MM.1S (cell line): ENCODE measurements around the gene TOR4A.

Source experiments
- DNase-seq: peaks from one replicate; pipeline ENCODE4 v3.0.0-alpha.2; 2015
- H2AFZ ChIP-seq: fragments of 300-600 bp; sonication (generic); 2 replicates; pipeline ENCODE4 v1.6.0; 2016; ENCODE audit warnings: antibody characterized with exemption, low read length
- H3F3A ChIP-seq: fragments of 300-600 bp; sonication (generic); 2 replicates; pipeline ENCODE4 v1.6.1; 2016; ENCODE audit warnings: mild to moderate bottlenecking, antibody characterized with exemption, low read length, moderate library complexity, mixed read lengths; ENCODE audit not compliant: insufficient read depth
- H3K27ac ChIP-seq: fragments of 300-600 bp; sonication (generic); 2 replicates; pipeline ENCODE4 v1.5.1; 2016; ENCODE audit warnings: mild to moderate bottlenecking, low read length
- H3K27me3 ChIP-seq: fragments of 300-600 bp; sonication (generic); replicated peaks from 2 replicates; pipeline ENCODE4 v1.6.0; 2016; ENCODE audit warnings: low read length; ENCODE audit not compliant: insufficient read depth
- H3K36me3 ChIP-seq: fragments of 300-600 bp; sonication (generic); replicated peaks from 2 replicates; pipeline ENCODE4 v1.6.1; 2016; ENCODE audit warnings: mild to moderate bottlenecking, low read length, mixed read lengths; ENCODE audit not compliant: insufficient read depth
- H3K4me1 ChIP-seq: fragments of 300-600 bp; sonication (generic); 2 replicates; pipeline ENCODE4 v1.6.1; 2016; ENCODE audit warnings: low read length, mixed read lengths
- H3K4me2 ChIP-seq: fragments of 300-600 bp; sonication (generic); 2 replicates; pipeline ENCODE4 v1.6.0; 2016; ENCODE audit warnings: low read depth, low read length
- H3K4me3 ChIP-seq: fragments of 300-600 bp; sonication (generic); 2 replicates; pipeline ENCODE4 v1.5.1; 2016; ENCODE audit warnings: low read length, mixed read lengths
- H3K79me2 ChIP-seq: fragments of 300-600 bp; sonication (generic); 2 replicates; pipeline ENCODE4 v1.6.1; 2016; ENCODE audit warnings: mixed run types, low read length, mixed read lengths
- H3K9ac ChIP-seq: fragments of 300-600 bp; sonication (generic); 2 replicates; pipeline ENCODE4 v1.6.1; 2016; ENCODE audit warnings: low read length, mixed read lengths
- H3K9me2 ChIP-seq: fragments of 300-600 bp; sonication (generic); replicated peaks from 2 replicates; pipeline ENCODE4 v1.6.1; 2016; ENCODE audit warnings: mild to moderate bottlenecking, low read length, mixed read lengths; ENCODE audit not compliant: insufficient read depth
- H3K9me3 ChIP-seq: fragments of 300-600 bp; sonication (generic); replicated peaks from 2 replicates; pipeline ENCODE4 v1.6.1; 2016; ENCODE audit warnings: mild to moderate bottlenecking, low read length, mixed read lengths; ENCODE audit not compliant: insufficient read depth
- H4K20me1 ChIP-seq: fragments of 300-600 bp; sonication (generic); 2 replicates; pipeline ENCODE4 v1.6.1; 2016; ENCODE audit warnings: mild to moderate bottlenecking, low read length, moderate library complexity, mixed read lengths; ENCODE audit not compliant: insufficient read depth
- CTCF ChIP-seq: fragments of 300-600 bp; sonication (generic); IDR thresholded peaks from 2 replicates; pipeline ENCODE4 v1.5.1; 2016; ENCODE audit warnings: antibody characterized with exemption, low read length, mixed read lengths
- EZH2 ChIP-seq: fragments of 300-600 bp; sonication (generic); optimal IDR thresholded peaks from 2 replicates; pipeline ENCODE3; 2017; ENCODE audit warnings: low read depth, mild to moderate bottlenecking, antibody characterized with exemption, low read length, mixed read lengths
- EZH2phosphoT487 ChIP-seq: fragments of 300-600 bp; sonication (generic); IDR thresholded peaks from 2 replicates; pipeline ENCODE4 v1.6.1; 2018; ENCODE audit warnings: antibody characterized with exemption, low read length

The TOR4A gene

DNA sequence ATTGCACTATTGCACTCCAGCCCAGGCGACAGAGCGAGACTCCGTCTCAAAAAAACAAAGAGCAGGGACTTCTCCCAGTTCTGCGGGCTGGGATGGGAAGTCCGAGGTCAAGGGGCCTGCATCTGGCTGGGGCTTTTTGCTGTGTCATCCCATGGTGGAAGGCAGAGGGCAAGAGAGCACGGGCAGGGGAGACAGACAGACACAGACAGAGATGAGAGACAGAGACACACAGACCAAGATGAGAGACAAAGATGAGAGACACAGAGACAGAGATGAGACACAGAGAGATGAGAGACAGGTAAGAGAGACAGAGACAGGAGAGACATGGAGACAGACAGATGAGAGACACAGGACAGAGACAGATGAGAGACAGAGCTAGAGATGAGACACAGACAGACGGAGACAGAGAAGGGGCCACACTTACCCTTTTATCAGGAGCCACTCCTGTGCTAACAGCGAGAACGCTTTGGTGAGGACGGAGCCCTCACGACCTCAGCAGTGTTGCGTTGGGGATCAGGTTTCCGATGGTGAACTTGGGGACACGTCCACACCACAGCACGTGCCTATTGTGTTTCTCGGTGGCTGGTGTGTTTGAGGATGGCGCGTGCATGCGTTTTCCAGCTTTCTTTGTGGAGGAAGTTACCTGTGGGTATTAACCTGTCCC is 8.9 kb upstream of the TOR4A start:
- TF ChIP-seq CTCF = no peak
- no peak for TF ChIP-seq EZH2
- TF ChIP-seq EZH2phosphoT487 = no peak
- Histone ChIP-seq H3K4me1 (peaks cover 20% of the 10 kb centered on the region), H2AFZ (no peak overlapping the region), H3K27ac (peak overlapping the region; percentile 59), H3K9me3 (no peaks in the 10 kb centered on the region), H3K4me3 (no peak overlapping the region), H3K36me3 (no peaks in the 10 kb centered on the region), H3K27me3 (no peaks in the 10 kb centered on the region), H3K9ac (peak overlapping the region; percentile 27; the same call in 1 of the 2 replicates), H3K9me2 (no peaks in the 10 kb centered on the region), H3K4me2 (peak overlapping the region; percentile 45; the same call in 1 of the 2 replicates), H3K79me2 (peaks cover 8% of the 10 kb centered on the region; the same call in 1 of the 2 replicates), H3F3A (peaks cover 8% of the 10 kb centered on the region; the same call in 1 of the 2 replicates), H4K20me1 (no peaks in the 10 kb centered on the region)
- DNase-seq = no peak

- Histone ChIP-seq H3K9ac (peak overlapping the region; percentile 27; the same call in 1 of the 2 replicates), H3K4me2 (peak overlapping the region; percentile 45; the same call in 1 of the 2 replicates), H3K27ac (peak overlapping the region; percentile 59), H3K9me3 (no peaks in the 10 kb centered on the region), H4K20me1 (no peaks in the 10 kb centered on the region), H3K4me3 (no peak overlapping the region), H3K4me1 (peaks cover 20% of the 10 kb centered on the region), H3K36me3 (no peaks in the 10 kb centered on the region), H3F3A (peaks cover 8% of the 10 kb centered on the region; the same call in 1 of the 2 replicates), H3K79me2 (peaks cover 8% of the 10 kb centered on the region; the same call in 1 of the 2 replicates), H3K9me2 (no peaks in the 10 kb centered on the region), H2AFZ (no peak overlapping the region), H3K27me3 (no peaks in the 10 kb centered on the region)
- TF ChIP-seq EZH2phosphoT487 (no peak), EZH2 (no peak), CTCF (no peak)
- peak; percentile 62 for DNase-seq
Observed at GRCh38 chr9:137269231-137269772, 8.2 kb upstream of the TOR4A start.

DNA sequence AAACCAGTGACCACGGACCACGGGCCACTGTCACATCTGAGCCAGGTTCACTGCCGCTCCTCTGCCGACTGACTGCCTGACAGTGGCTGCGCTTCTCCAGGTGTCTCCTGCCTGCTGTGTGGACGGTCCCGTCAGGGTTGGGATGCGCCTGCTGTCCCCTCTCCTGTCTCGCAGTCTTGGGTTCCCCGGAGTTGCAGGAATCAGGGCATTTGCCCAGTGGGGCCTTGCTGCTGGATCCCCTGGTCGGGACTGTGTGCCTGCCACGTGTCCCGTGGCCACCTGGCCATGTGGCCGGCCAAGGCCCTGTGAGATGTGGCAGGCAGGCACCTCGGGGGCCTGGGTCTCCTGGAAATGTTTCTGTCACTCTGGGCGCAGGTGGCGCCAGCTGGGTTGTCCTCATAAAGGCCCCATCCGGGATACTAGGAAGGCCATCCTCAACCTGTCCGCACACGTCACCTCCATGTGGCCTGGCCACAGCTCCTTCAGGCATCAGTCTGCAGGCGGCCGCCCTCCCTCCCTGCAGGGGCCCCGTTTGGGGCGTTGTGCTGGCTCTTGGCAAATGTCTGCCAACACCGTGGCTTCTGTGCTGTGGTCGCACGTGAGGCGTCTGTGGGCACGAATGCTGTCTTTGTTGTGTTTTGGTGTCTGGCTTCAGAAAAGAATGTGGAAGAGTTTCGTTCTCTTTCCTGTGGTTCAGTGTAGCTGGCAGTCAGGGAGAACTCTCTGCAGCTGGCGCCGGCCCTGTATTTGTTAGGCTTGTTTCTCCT is 6.4 kb upstream of the TOR4A start:
- DNase-seq = no peak
- Histone ChIP-seq H2AFZ (no peak overlapping the region), H3K27ac (no peak overlapping the region), H3K79me2 (0 out of 2 replicates have a peak, but pooled peaks cover 5% of the 10 kb centered on the region), H4K20me1 (no peaks in the 10 kb centered on the region), H3K4me1 (peaks cover 20% of the 10 kb centered on the region), H3K27me3 (no peaks in the 10 kb centered on the region), H3K9ac (no peak overlapping the region), H3K9me2 (no peaks in the 10 kb centered on the region), H3F3A (peaks cover 8% of the 10 kb centered on the region; the same call in 1 of the 2 replicates), H3K4me3 (no peak overlapping the region), H3K9me3 (no peaks in the 10 kb centered on the region), H3K36me3 (no peaks in the 10 kb centered on the region), H3K4me2 (no peak overlapping the region)
- TF ChIP-seq CTCF = no peak
- TF ChIP-seq EZH2 = no peak
- no peak for TF ChIP-seq EZH2phosphoT487
